GM18517 (cell line): ENCODE results near the gene RNU1-3.
"Not testable (repeated sequence)": the region's sequence is repeated elsewhere in the genome, so short reads cannot be mapped to it uniquely, and the experiment has no call there.

Experiments used
- ATAC-seq: cut with Tn5 transposase; IDR thresholded peaks from one replicate; pipeline ENCODE4 v1.9.1; 2021; ENCODE audit warnings: mild to moderate bottlenecking, moderate library complexity; ENCODE audit not compliant: unreplicated experiment

The RNU1-3 gene

GRCh38 chr1:16696507-16697150, 29.9 kb upstream of the RNU1-3 start:
- not testable (repeated sequence) for ATAC-seq

GRCh38 chr1:16694308-16694702, 27.6 kb upstream of the RNU1-3 start:
- not testable (repeated sequence) for ATAC-seq

GRCh38 chr1:16693449-16694307, 26.9 kb upstream of the RNU1-3 start:
- ATAC-seq: not testable (repeated sequence)

GRCh38 chr1:16692717-16693448, 26.1 kb upstream of the RNU1-3 start:
- not testable (repeated sequence) for ATAC-seq

- ATAC-seq: not testable (repeated sequence)
These were observed 25.5 kb upstream of the RNU1-3 start for GRCh38 chr1:16692283-16692682.

- not testable (repeated sequence) for ATAC-seq
These were observed 24.4 kb upstream of the RNU1-3 start for GRCh38 chr1:16690971-16691682.

GRCh38 chr1:16687132-16687800, 20.5 kb upstream of the RNU1-3 start:
- not testable (repeated sequence) for ATAC-seq

- not testable (repeated sequence) for ATAC-seq
These were observed 19.0 kb upstream of the RNU1-3 start for GRCh38 chr1:16685445-16686371.

GRCh38 chr1:16684738-16685337, 18.1 kb upstream of the RNU1-3 start:
- ATAC-seq: not testable (repeated sequence)

GRCh38 chr1:16684152-16684551, 17.4 kb upstream of the RNU1-3 start:
- ATAC-seq: not testable (repeated sequence)

- ATAC-seq: not testable (repeated sequence)
These were observed 16.1 kb upstream of the RNU1-3 start for GRCh38 chr1:16682803-16683202.

- ATAC-seq: not testable (repeated sequence)
These were observed 13.6 kb upstream of the RNU1-3 start for GRCh38 chr1:16680366-16680765.

- no peak for ATAC-seq
These were observed 11.0 kb upstream of the RNU1-3 start for GRCh38 chr1:16677552-16678431.

GRCh38 chr1:16676661-16677523, 10.1 kb upstream of the RNU1-3 start:
- ATAC-seq: not testable (repeated sequence)

- not testable (repeated sequence) for ATAC-seq
These were observed 8.4 kb upstream of the RNU1-3 start for GRCh38 chr1:16675118-16675510.

- ATAC-seq: not testable (repeated sequence)
These were observed 7.2 kb upstream of the RNU1-3 start for GRCh38 chr1:16673976-16674375.

- not testable (repeated sequence) for ATAC-seq
These were observed 912 bp downstream of the RNU1-3 start for GRCh38 chr1:16665836-16666235.
